ENCODE measurements around the gene KCNAB1.
A peak's percentile ranks its signal among the peaks of the same experiment; 100 is the strongest.

GRCh38 chr3:156174229-156174847, 54.0 kb downstream of the KCNAB1 start:
- TF ChIP-seq CTCF (conservative IDR thresholded peaks at IDR 0.05; ENCODE audit: low read depth, low read length) (peak; percentile 60), EZH2 (IDR thresholded peaks at IDR 0.05; ENCODE audit: low read length, unreplicated experiment) (no peak)

All from PC-3 (cell line).